Keratinocyte (primary cell): Measurements from ENCODE around the gene FHAD1.

Experiments
- EZH2 ChIP-seq: IDR thresholded peaks from one replicate; pipeline ENCODE4 v1.6.1; 2012; ENCODE audit warnings: inconsistent platforms, mild to moderate bottlenecking, low read length, moderate library complexity
- TF ChIP-seq, protein P1 (sequence below), 3 experiments: IDR thresholded peaks in 1 of 3; conservative IDR thresholded peaks in 1 of 3; optimal IDR thresholded peaks in 1 of 3; 2 replicates in 2 of 3; 3 replicates in 1 of 3; pipeline versions ENCODE3 to v1.5.1; 2011; ENCODE audit warnings: low read length in 3 of 3, mild to moderate bottlenecking in 3 of 3, moderate library complexity in 2 of 3, control low read depth in 1 of 3, inconsistent platforms in 1 of 3; ENCODE audit not compliant: insufficient read depth in 2 of 3; ENCODE audit errors: extremely low read depth in 1 of 3

- TF ChIP-seq, protein P1, sequence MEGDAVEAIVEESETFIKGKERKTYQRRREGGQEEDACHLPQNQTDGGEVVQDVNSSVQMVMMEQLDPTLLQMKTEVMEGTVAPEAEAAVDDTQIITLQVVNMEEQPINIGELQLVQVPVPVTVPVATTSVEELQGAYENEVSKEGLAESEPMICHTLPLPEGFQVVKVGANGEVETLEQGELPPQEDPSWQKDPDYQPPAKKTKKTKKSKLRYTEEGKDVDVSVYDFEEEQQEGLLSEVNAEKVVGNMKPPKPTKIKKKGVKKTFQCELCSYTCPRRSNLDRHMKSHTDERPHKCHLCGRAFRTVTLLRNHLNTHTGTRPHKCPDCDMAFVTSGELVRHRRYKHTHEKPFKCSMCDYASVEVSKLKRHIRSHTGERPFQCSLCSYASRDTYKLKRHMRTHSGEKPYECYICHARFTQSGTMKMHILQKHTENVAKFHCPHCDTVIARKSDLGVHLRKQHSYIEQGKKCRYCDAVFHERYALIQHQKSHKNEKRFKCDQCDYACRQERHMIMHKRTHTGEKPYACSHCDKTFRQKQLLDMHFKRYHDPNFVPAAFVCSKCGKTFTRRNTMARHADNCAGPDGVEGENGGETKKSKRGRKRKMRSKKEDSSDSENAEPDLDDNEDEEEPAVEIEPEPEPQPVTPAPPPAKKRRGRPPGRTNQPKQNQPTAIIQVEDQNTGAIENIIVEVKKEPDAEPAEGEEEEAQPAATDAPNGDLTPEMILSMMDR (optimal IDR thresholded peaks at IDR 0.05 in 1 of 3, IDR thresholded peaks at IDR 0.05 in 1 of 3, conservative IDR thresholded peaks at IDR 0.05 in 1 of 3; ENCODE audit: extremely low read depth in 1 of 3, insufficient read depth in 2 of 3, low read length in 3 of 3), result no peak
- no peak for TF ChIP-seq EZH2
These were observed 12.0 kb downstream of the FHAD1 start for GRCh38 chr1:15258833-15259621.
